Adrenal gland (tissue), 19 donors: ENCODE data around the gene RASA4B. TPM values are rescaled to one million over a fixed set of nuclear protein-coding genes. Genes with fewer than 3 reads are reported as not detected.
"Not testable (repeated sequence)": the region's sequence is repeated elsewhere in the genome, so short reads cannot be mapped to it uniquely, and the experiment has no call there.

Source experiments
- DNase-seq, 7 donors: peaks; one replicate each; pipeline ENCODE4 v3.0.0-alpha.2; 2019 to 2020
- H3K27ac ChIP-seq, 5 donors: fragments of 200-600 bp; sonication (generic) in 4 of 5; 1 replicate in 3 of 5; 2 replicates in 2 of 5; pipeline versions ENCODE4 v1.5.1 to v1.8.0; 2016 to 2020; ENCODE audit warnings: mild to moderate bottlenecking in 1 of 5
- H3K27me3 ChIP-seq: fragments of 200-600 bp; 2 replicates; pipeline ENCODE4 v1.8.0; 2021
- H3K36me3 ChIP-seq, 2 donors: fragments of 200-600 bp; replicated peaks in 1 of 2; 1 replicate in 1 of 2; 2 replicates in 1 of 2; pipeline versions ENCODE4 v1.5.1 to v1.8.0; 2018 to 2022
- H3K4me1 ChIP-seq, 2 donors: fragments of 200-600 bp; replicated peaks in 1 of 2; 1 replicate in 1 of 2; 2 replicates in 1 of 2; pipeline versions ENCODE4 v1.5.1 to v1.8.0; 2018 to 2021
- H3K4me3 ChIP-seq, 4 donors: fragments of 200-600 bp; sonication (generic) in 3 of 4; one replicate each; pipeline ENCODE4 v1.5.1; 2016 to 2018
- H3K9me3 ChIP-seq, 3 donors: fragments of 200-600 bp; sonication (generic) in 1 of 3; replicated peaks in 1 of 3; 1 replicate in 2 of 3; 2 replicates in 1 of 3; pipeline versions ENCODE4 v1.5.1 to v1.8.0; 2016 to 2021
- WGBS, 4 donors: extraction: QIAGEN DNeasy Blood & Tissue Kit in 2 of 4; methylation state at CpG; one replicate each; pipeline versions ENCODE4 v1.1.5 to v1.1.7; 2013 to 2017; 5-methylcytosine and 5-hydroxymethylcytosine counted together
- intact Hi-C, 2 donors: fragments of 100-400 bp; cut with DNase I; formaldehyde crosslinking; loops; one replicate each; pipeline versions ENCODE4 v1.14.1 to v1.15.0; 2022 to 2023
- long read RNA-seq, 10 donors: library from polyadenylated mRNA in 3 of 10; unstranded in 2 of 10; stranded (forward) in 1 of 10; transcript quantifications; one replicate each; pipeline ENCODE4 v2.0.0 and lab custom pipeline, GENCODE V29; 2021 to 2026
- polyA plus RNA-seq, 3 donors: library from polyadenylated mRNA; stranded (reverse); fragments of 200-250 nt in 2 of 3; fragments of 350-450 nt in 1 of 3; fragmentation: Illumina TruSeq in 1 of 3; extraction: RNeasy Lipid Tissue Mini Kit (QIAGEN cat#74804) in 1 of 3; gene quantifications; one replicate each; pipeline ENCODE4 v1.2.3, GENCODE V29; 2013 to 2014
- total RNA-seq, 9 donors: library from RNA; depleted of rRNA in 4 of 9; stranded (reverse); fragments of >200 nt in 4 of 9; fragments of 120-200 nt in 1 of 9; fragmentation: NEBNext Ultra II Directional in 1 of 9; extraction: Animal tissue kit (Norgen Biotek cat#: 25700) in 1 of 9; gene quantifications; one replicate each; pipeline versions ENCODE4 v1.1.0 to v1.2.4, GENCODE V29; 2013 to 2023
- donor health status: healthy with polysubstance abuse.
- donor health status: Bipolar disorder and iron deficiency.
- donor health status: DM: yes; HTN: yes; CAD: no.
- donor health status: DM: no; HTN: no; CAD: no.
- donor health status: DM: no; HTN: no; CAD: no.
- donor health status: DM: yes; HTN: yes; CAD: no.

The RASA4B gene
- 10 to 100 TPM; 12.1 to 40.5 (median 22.9) TPM for total RNA-seq
- 100 to 1,000 TPM in 1 of 3 donors, 10 to 100 TPM in 1, 1 to 10 TPM in 1; 1.9 to 150 (median 66.8) TPM for polyA plus RNA-seq
- long read RNA-seq, donor 1, transcript RASA4B-204 (5 exons, 1,787 nt) = major isoform, 6 of 6 reads
- long read RNA-seq, donor 1, partial matches to known transcripts = 0 of 6 reads
- long read RNA-seq, donor 1, other reads (novel, unspliced or antisense) = 0 of 6 reads
- long read RNA-seq, donor 2 = 0 reads
- long read RNA-seq, donor 3, partial matches to known transcripts = 0 of 3 reads
- long read RNA-seq, donor 3, other reads (novel, unspliced or antisense) = 0 of 3 reads
- long read RNA-seq, donor 4, partial matches to known transcripts = 3 of 7 reads
- long read RNA-seq, donor 4, other reads (novel, unspliced or antisense) = 3 of 7 reads
- long read RNA-seq, donor 5, transcript RASA4B-202 (21 exons, 2,931 nt) = major isoform, 21 of 34 reads
- long read RNA-seq, donor 5, partial matches to known transcripts = 3 of 34 reads
- long read RNA-seq, donor 5, other reads (novel, unspliced or antisense) = 8 of 34 reads
- long read RNA-seq, donor 6, partial matches to known transcripts = 1 of 4 reads
- long read RNA-seq, donor 6, other reads (novel, unspliced or antisense) = 2 of 4 reads
- long read RNA-seq, donor 7, partial matches to known transcripts = 0 of 2 reads
- long read RNA-seq, donor 7, other reads (novel, unspliced or antisense) = 0 of 2 reads
- long read RNA-seq, donor 8, transcript RASA4B-204 (5 exons, 1,787 nt) = major isoform, 5 of 5 reads
- long read RNA-seq, donor 8, partial matches to known transcripts = 0 of 5 reads
- long read RNA-seq, donor 8, other reads (novel, unspliced or antisense) = 0 of 5 reads
- long read RNA-seq, donor 9, partial matches to known transcripts = 0 of 4 reads
- long read RNA-seq, donor 9, other reads (novel, unspliced or antisense) = 0 of 4 reads
- long read RNA-seq, donor 10, partial matches to known transcripts = 0 of 4 reads
- long read RNA-seq, donor 10, other reads (novel, unspliced or antisense) = 0 of 4 reads

- H3K9me3 ChIP-seq, H3K36me3 ChIP-seq, H3K27me3 ChIP-seq, H3K27ac ChIP-seq, intact Hi-C loops, H3K4me3 ChIP-seq, H3K4me1 ChIP-seq: not testable (repeated sequence)
- WGBS, 4 donors = 0% methylated on average over 12 to 17 of the region's 61 CpGs; no CpG with 5 or more reads in 2 of the 4 donors
- DNase-seq = peak in 2 of 7 donors; percentile 9 to 27
Observed at GRCh38 chr7:102517550-102518147, at the start of gene RASA4B. Gene RASA4B (minus strand): TSS chr7:102517777. CDS start chr7:102517710, 67 bp downstream.

- WGBS, 4 donors = no CpG with 5 or more reads among the region's 6 CpGs
- H3K9me3 ChIP-seq, H3K27ac ChIP-seq, H3K4me3 ChIP-seq, DNase-seq, intact Hi-C loops, H3K4me1 ChIP-seq, H3K27me3 ChIP-seq, H3K36me3 ChIP-seq: not testable (repeated sequence)
Observed at GRCh38 chr7:102550808-102551422, 33.3 kb upstream of the RASA4B start, which contains the start of gene SPDYE2. Gene SPDYE2 (plus strand): TSS chr7:102551226. CDS start chr7:102553256, 2,030 bp downstream.

- H3K27me3 ChIP-seq, H3K27ac ChIP-seq, H3K9me3 ChIP-seq, H3K4me3 ChIP-seq, H3K4me1 ChIP-seq, H3K36me3 ChIP-seq, DNase-seq, intact Hi-C loops: not testable (repeated sequence)
- 50 to 100% (median 100%) methylated on average over 1 of the region's 6 CpGs; no CpG with 5 or more reads in 1 of the 4 donors for WGBS, 4 donors
Observed at GRCh38 chr7:102546353-102546752, 28.8 kb upstream of the RASA4B start.

- H3K9me3 ChIP-seq, H3K36me3 ChIP-seq, H3K27ac ChIP-seq, H3K27me3 ChIP-seq, H3K4me1 ChIP-seq, H3K4me3 ChIP-seq, intact Hi-C loops: not testable (repeated sequence)
- peak in 1 of 7 donors; percentile 2 for DNase-seq
- 94 to 97% methylated on average over 7 of the region's 12 CpGs; no CpG with 5 or more reads in 2 of the 4 donors for WGBS, 4 donors
Observed at GRCh38 chr7:102545288-102545687, 27.7 kb upstream of the RASA4B start.

GRCh38 chr7:102544372-102544771 lies 26.8 kb upstream of the RASA4B start:
- intact Hi-C loops, H3K4me1 ChIP-seq: not testable (repeated sequence)
- no CpG with 5 or more reads among the region's 1 CpG for WGBS, 4 donors

GRCh38 chr7:102543596-102543995 lies 26.0 kb upstream of the RASA4B start, which contains the start of gene UPK3BL2:
Gene UPK3BL2 (minus strand): TSS chr7:102543696. CDS start chr7:102543636, 60 bp downstream.
- intact Hi-C loops, H3K9me3 ChIP-seq, H3K27me3 ChIP-seq, H3K36me3 ChIP-seq, H3K4me1 ChIP-seq, H3K27ac ChIP-seq, H3K4me3 ChIP-seq, DNase-seq: not testable (repeated sequence)
- no CpG with 5 or more reads among the region's 8 CpGs for WGBS, 4 donors

More at GRCh38 chr7:102544372-102544771, 26.8 kb upstream of the RASA4B start:
- not testable (repeated sequence) for DNase-seq, H3K9me3 ChIP-seq, H3K27me3 ChIP-seq, H3K27ac ChIP-seq, H3K4me3 ChIP-seq, H3K36me3 ChIP-seq

- H3K9me3 ChIP-seq, H3K4me3 ChIP-seq, H3K36me3 ChIP-seq, H3K4me1 ChIP-seq, intact Hi-C loops, H3K27ac ChIP-seq, H3K27me3 ChIP-seq: not testable (repeated sequence)
- DNase-seq = peak in 1 of 7 donors; percentile 1
- 83 to 99% (median 96%) methylated on average over 5 to 7 of the region's 11 CpGs for WGBS, 4 donors
Observed at GRCh38 chr7:102542771-102543170, 25.2 kb upstream of the RASA4B start.

GRCh38 chr7:102542083-102542482 lies 24.5 kb upstream of the RASA4B start:
- H3K4me1 ChIP-seq, H3K36me3 ChIP-seq, H3K27ac ChIP-seq, DNase-seq, H3K4me3 ChIP-seq, H3K9me3 ChIP-seq, H3K27me3 ChIP-seq, intact Hi-C loops: not testable (repeated sequence)
- 88 to 100% methylated on average over 3 to 4 of the region's 8 CpGs; no CpG with 5 or more reads in 2 of the 4 donors for WGBS, 4 donors

GRCh38 chr7:102540604-102541003 lies 23.0 kb upstream of the RASA4B start:
- H3K4me1 ChIP-seq, H3K9me3 ChIP-seq, H3K27me3 ChIP-seq, H3K4me3 ChIP-seq, H3K36me3 ChIP-seq, H3K27ac ChIP-seq, intact Hi-C loops: not testable (repeated sequence)
- 93 to 100% (median 94%) methylated on average over 1 to 5 of the region's 6 CpGs for WGBS, 4 donors
- DNase-seq = peak in 1 of 7 donors; percentile 1
